Nucleus accumbens (tissue), 56 donors: ENCODE measurements around the gene IFIH1.

Experiments
- DNase-seq, 56 donors: peaks; one replicate each; lab custom pipeline; 2025; lab: John Stamatoyannopoulos, UW

The IFIH1 gene

DNA sequence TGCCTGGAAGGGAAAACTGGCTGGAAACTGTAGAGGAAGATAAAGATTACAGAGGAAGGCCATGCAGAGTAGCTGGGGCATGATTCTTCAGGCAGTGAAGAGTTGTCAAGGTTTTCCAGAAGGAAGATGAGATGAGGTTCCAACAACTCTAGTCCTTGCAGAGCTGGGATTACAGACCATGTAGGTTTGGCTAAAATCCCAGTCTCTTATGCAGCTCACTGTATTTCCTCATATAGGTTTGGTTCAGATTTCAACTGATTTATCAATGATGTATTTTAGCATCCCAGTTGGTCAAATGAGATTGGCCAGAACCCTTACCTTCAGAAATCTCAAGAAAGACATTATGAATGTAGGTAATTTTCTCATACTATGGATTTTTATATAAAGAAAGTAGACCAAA, 91.6 kb downstream of the IFIH1 start:
- no peak for DNase-seq

- DNase-seq, result peak in 44 of 56 donors; percentile 4 to 74 (median 28)
Measured at GRCh38 chr2:162221064-162221463, 97.4 kb downstream of the IFIH1 start.

DNA sequence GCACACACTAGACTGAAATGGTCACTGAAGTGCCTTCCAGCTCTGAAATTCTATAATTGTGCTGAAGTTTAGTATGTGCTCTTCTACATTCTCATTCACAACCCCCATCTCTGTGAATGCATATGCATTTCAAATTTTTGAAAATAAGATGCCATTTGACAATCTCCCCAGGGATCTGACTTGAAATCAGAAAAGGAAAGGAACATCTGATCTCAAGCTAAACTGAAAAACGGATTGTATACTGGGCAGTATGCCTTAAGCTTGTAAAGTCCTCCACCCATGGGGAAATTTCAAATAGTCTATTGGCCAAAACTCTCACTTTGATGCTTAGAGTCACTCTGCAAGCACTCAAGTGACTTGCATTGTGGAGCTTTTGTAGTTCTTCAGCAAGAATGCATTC, 98.1 kb downstream of the IFIH1 start:
- DNase-seq, result no peak

- no peak for DNase-seq
Measured at GRCh38 chr2:162219426-162219825, 99.1 kb downstream of the IFIH1 start.

DNA sequence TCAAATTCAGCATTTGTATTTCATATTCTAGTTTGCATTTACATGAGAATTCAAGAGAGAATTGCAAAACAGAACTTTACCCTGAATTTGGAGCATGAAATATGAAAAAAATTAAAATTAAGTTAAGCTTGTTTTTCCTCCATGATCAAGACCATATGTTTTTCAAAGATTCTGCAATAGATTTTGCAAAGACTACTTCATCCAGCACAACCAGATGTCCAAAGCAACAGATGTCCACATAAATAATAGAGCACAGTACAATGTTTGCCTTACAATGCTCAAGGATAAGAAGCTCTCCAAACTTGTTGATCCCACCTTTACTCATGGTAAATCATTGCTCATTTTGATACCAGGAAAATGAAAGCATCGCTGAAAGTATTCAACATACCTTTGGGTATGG, 100.9 kb downstream of the IFIH1 start:
- DNase-seq, result no peak
